KOPT-K1 (cell line): ENCODE data around the gene CD300LG.
"Not testable (repeated sequence)": the region's sequence is repeated elsewhere in the genome, so short reads cannot be mapped to it uniquely, and the experiment has no call there.

Experiments
- H3K27ac ChIP-seq: fragments of 200-600 bp; sonication (generic); 2 replicates; pipeline ENCODE4 v1.5.1; 2016; ENCODE audit warnings: antibody characterized with exemption, mild to moderate bottlenecking, low read depth, low read length; ENCODE audit not compliant: poor library complexity, severe bottlenecking
- H3K36me3 ChIP-seq: fragments of 200-600 bp; sonication (generic); 2 replicates; pipeline ENCODE4 v1.5.1; 2017; ENCODE audit warnings: antibody characterized with exemption, mild to moderate bottlenecking, low read length, moderate library complexity; ENCODE audit not compliant: insufficient read depth
- H3K9me3 ChIP-seq: fragments of 200-600 bp; sonication (generic); 2 replicates; pipeline ENCODE4 v1.5.1; 2017; ENCODE audit warnings: antibody characterized with exemption, low read length, mild to moderate bottlenecking; ENCODE audit not compliant: insufficient read depth, poor library complexity, severe bottlenecking

CD300LG gene

GRCh38 chr17:43855061-43855460 lies 8.1 kb downstream of the CD300LG start:
- H3K27ac ChIP-seq: no peak overlapping the region
- H3K36me3 ChIP-seq: no peaks in the 10 kb centered on the region
- no peaks in the 10 kb centered on the region for H3K9me3 ChIP-seq

- Histone ChIP-seq H3K9me3 (no peaks in the 10 kb centered on the region), H3K36me3 (no peaks in the 10 kb centered on the region), H3K27ac (no peak overlapping the region)
These were observed 9.2 kb downstream of the CD300LG start for GRCh38 chr17:43856141-43856540.

GRCh38 chr17:43857141-43857540 lies 10.2 kb downstream of the CD300LG start:
- Histone ChIP-seq H3K9me3 (no peaks in the 10 kb centered on the region), H3K36me3 (no peaks in the 10 kb centered on the region), H3K27ac (no peak overlapping the region)

GRCh38 chr17:43857957-43858600 lies 11.1 kb downstream of the CD300LG start:
- no peaks in the 10 kb centered on the region for H3K36me3 ChIP-seq
- H3K27ac ChIP-seq: no peak overlapping the region
- H3K9me3 ChIP-seq: no peaks in the 10 kb centered on the region

GRCh38 chr17:43860077-43860725 lies 13.2 kb downstream of the CD300LG start:
- H3K27ac ChIP-seq: no peak overlapping the region

GRCh38 chr17:43860927-43861622 lies 14.1 kb downstream of the CD300LG start:
- H3K9me3 ChIP-seq: no peaks in the 10 kb centered on the region
- H3K27ac ChIP-seq: no peak overlapping the region
- no peaks in the 10 kb centered on the region for H3K36me3 ChIP-seq

More at GRCh38 chr17:43860077-43860725, 13.2 kb downstream of the CD300LG start:
- Histone ChIP-seq H3K36me3 (no peaks in the 10 kb centered on the region), H3K9me3 (no peaks in the 10 kb centered on the region)

DNA sequence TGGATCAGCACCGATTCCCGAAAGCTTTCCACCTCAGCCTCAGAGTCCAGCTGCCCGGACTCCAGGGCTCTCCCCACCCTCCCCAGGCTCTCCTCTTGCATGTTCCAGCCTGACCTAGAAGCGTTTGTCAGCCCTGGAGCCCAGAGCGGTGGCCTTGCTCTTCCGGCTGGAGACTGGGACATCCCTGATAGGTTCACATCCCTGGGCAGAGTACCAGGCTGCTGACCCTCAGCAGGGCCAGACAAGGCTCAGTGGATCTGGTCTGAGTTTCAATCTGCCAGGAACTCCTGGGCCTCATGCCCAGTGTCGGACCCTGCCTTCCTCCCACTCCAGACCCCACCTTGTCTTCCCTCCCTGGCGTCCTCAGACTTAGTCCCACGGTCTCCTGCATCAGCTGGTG lies 15.0 kb downstream of the CD300LG start:
- no peaks in the 10 kb centered on the region for H3K36me3 ChIP-seq
- H3K27ac ChIP-seq: no peak overlapping the region
- H3K9me3 ChIP-seq: no peaks in the 10 kb centered on the region

DNA sequence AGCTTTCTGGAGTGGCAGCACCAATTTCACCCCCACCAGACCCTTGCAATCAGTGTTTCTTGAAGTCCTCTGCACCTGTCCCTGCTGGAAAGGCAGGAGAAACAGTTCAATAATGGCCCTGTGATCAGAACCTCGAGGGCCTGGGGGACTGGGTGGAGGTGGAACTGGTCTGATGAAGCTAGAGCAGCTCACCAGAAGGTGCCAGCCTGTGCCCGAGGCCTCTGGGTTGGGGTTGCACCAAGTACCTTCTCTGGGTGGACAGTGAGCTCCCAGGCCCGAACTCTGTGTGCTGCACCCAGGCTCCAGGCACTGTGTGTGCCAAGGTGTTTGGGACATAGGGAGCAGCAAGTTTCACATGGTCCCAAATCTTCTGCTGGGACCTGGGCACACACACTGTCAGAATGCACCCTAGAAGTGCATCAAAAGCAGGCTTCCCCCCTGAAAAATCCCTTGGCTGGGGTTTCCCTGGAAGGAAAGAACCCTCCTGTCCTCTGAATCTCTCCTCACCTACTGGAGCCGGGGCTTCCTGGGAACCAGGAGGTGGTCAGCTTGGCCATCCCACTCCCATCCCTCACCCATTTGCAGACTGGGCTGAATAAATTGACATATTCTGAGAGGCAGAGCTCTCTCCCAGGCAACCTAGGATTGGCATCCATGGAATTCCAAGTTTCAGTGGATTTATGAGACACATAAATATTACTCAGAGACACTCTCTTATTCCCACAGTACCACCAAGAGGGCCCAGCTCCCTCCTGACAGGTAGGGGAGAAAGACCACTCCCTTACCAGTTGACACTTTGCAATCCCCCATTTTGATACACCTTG lies 17.4 kb downstream of the CD300LG start:
- Histone ChIP-seq H3K9me3 (peaks cover 5% of the 10 kb centered on the region), H3K27ac (no peak overlapping the region), H3K36me3 (no peaks in the 10 kb centered on the region)

DNA sequence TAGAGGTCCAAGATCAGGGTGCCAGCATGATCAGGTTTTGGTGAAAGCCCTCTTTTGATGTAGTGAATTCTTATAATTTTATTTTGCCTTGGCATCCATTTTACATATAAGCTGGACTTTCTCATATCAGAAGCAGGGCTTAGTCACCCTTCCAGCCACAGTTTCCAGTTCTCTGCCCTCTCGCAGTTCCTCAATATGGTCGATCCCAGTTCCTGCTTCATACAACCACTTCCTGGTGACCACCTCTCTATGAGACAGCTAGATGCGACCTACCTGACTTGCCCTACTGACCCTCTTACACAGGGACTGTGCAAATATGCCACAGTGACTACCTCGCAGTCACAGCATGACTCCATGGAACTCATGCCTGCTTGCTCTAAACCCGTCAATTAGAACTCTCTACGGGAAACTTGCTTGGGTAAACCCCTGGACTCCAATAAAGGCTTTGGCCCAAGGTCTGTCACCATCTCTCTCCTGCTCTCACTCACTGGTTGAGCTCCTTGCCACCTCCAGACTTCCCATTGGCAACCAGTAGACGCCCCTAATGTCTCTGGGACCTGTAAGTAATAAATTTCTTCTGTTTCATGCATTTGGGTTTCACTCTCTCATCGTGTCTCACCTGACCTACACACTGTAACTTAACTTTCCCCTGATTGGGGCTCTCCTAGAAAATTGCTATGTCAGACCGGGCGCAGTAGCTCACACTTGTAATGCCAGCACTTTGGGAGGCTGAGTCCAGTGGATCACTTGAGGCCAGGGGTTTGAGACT lies 21.4 kb downstream of the CD300LG start:
- Histone ChIP-seq H3K9me3 (peaks cover 5% of the 10 kb centered on the region), H3K27ac (no peak overlapping the region), H3K36me3 (no peaks in the 10 kb centered on the region)

- not testable (repeated sequence) for H3K27ac ChIP-seq, H3K9me3 ChIP-seq, H3K36me3 ChIP-seq
These were observed 22.1 kb downstream of the CD300LG start for GRCh38 chr17:43869031-43869430.

GRCh38 chr17:43871946-43872690 lies 25.1 kb downstream of the CD300LG start:
- Histone ChIP-seq H3K9me3 (peaks cover 9% of the 10 kb centered on the region), H3K36me3 (no peaks in the 10 kb centered on the region), H3K27ac (no peak overlapping the region)

- H3K9me3 ChIP-seq: peaks cover 8% of the 10 kb centered on the region
- no peak overlapping the region for H3K27ac ChIP-seq
- no peaks in the 10 kb centered on the region for H3K36me3 ChIP-seq
These were observed 26.1 kb downstream of the CD300LG start for GRCh38 chr17:43873091-43873490.

DNA sequence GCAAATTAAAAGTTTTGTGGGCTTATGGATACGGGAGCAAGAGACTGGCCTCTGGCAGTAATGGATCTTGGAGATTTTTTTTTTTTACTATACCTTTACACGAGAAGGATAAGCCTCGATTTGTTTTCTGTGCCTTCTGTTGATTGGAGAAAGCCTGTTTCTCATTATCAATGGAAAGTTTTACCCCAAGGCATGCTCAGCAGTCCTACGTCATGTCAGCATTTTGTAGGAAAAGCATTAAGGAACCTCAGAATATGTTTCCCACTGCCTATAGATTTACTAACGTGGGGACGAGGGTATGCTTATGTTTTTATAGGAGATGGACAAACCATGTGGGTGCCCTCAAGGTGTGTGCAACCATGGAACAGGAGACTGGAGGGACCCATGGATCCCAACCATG lies 26.8 kb downstream of the CD300LG start:
- Histone ChIP-seq H3K9me3 (peaks cover 4% of the 10 kb centered on the region), H3K27ac (no peak overlapping the region), H3K36me3 (no peaks in the 10 kb centered on the region)

DNA sequence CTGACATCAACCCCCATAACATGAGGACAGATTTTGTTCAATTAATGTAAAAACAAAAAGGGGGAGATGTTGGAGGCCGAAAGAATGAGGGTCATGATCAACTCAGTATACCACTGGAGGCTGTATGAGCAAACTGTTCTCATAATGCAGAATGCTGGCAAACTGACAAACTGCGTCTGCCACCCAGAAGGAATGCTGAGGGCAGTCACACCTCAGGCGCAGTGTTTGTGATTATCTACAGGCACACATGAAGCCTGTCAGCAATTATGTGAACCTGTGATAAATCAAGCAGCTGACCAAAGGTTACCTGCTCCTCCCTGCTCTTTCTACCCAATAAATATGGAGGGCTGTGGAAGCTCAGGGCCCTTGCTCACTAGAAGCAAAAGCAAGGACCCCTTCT lies 27.3 kb downstream of the CD300LG start:
- H3K27ac ChIP-seq: no peak overlapping the region
- no peaks in the 10 kb centered on the region for H3K36me3 ChIP-seq
- peaks cover 4% of the 10 kb centered on the region for H3K9me3 ChIP-seq
